NCI-H1092 treated with DMSO at 0.1 percent for 48 hours (cell line): ENCODE results near the gene ING4.

Source experiments
- DNase-seq: peaks from one replicate; lab custom pipeline; 2025; lab: John Stamatoyannopoulos, UW

Gene ING4

GRCh38 chr12:6635856-6636531 is 26.9 kb downstream of the ING4 start, which contains the start of gene LPAR5:
TSS of gene LPAR5 (minus strand) at chr12:6635959. CDS start at chr12:6621248, 14,711 bp downstream.
- no peak for DNase-seq

GRCh38 chr12:6635375-6635855 is 27.5 kb downstream of the ING4 start:
- no peak for DNase-seq

GRCh38 chr12:6632026-6632983 is 30.6 kb downstream of the ING4 start:
- no peak for DNase-seq

- no peak for DNase-seq
These were observed 31.4 kb downstream of the ING4 start for GRCh38 chr12:6631549-6631961.

- DNase-seq: no peak
These were observed 32.2 kb downstream of the ING4 start for GRCh38 chr12:6630736-6631135.

- DNase-seq: no peak
These were observed 35.3 kb downstream of the ING4 start for GRCh38 chr12:6627616-6628015.

- no peak for DNase-seq
These were observed 36.1 kb downstream of the ING4 start for GRCh38 chr12:6626654-6627283.

GRCh38 chr12:6620885-6621274 is 42.0 kb downstream of the ING4 start:
- no peak for DNase-seq

- DNase-seq: no peak
These were observed 42.6 kb downstream of the ING4 start for GRCh38 chr12:6620137-6620884.

- DNase-seq: no peak
These were observed 44.3 kb downstream of the ING4 start for GRCh38 chr12:6618483-6619225.

- no peak for DNase-seq
These were observed 47.1 kb downstream of the ING4 start for GRCh38 chr12:6615802-6616201.

- no peak for DNase-seq
These were observed 48.3 kb downstream of the ING4 start for GRCh38 chr12:6614513-6615172.

- peak; percentile 98 for DNase-seq
These were observed 49.0 kb downstream of the ING4 start for GRCh38 chr12:6613776-6614512.

- peak; percentile 92 for DNase-seq
These were observed 49.7 kb downstream of the ING4 start for GRCh38 chr12:6613015-6613775.

- DNase-seq: no peak
These were observed 50.3 kb downstream of the ING4 start for GRCh38 chr12:6612652-6613014.

GRCh38 chr12:6612247-6612646 is 50.7 kb downstream of the ING4 start:
- DNase-seq: no peak

GRCh38 chr12:6608592-6609281 is 54.2 kb downstream of the ING4 start:
- DNase-seq: no peak
